Right lobe of liver (tissue), 6 donors: Measurements from ENCODE around the gene GALNT15. TPM values are rescaled to one million over a fixed set of nuclear protein-coding genes. Genes with fewer than 3 reads are reported as not detected.
A peak's percentile ranks its signal among the peaks of the same experiment; 100 is the strongest.

Experiments
- ATAC-seq, 4 donors: fragments of 200-7000 bp; cut with Tn5 transposase; one replicate each; pipeline ENCODE4 v1.9.1; 2020; ENCODE audit warnings: mild to moderate bottlenecking in 4 of 4, moderate library complexity in 4 of 4
- DNase-seq, 3 donors: peaks; one replicate each; pipeline ENCODE4 v3.0.0-alpha.2; 2020
- H3K27ac ChIP-seq, 3 donors: fragments of 200-600 bp; one replicate each; pipeline ENCODE4 v1.8.0; 2022
- H3K27me3 ChIP-seq, 2 donors: fragments of 200-600 bp; one replicate each; pipeline ENCODE4 v1.8.0; 2022
- H3K36me3 ChIP-seq, 4 donors: fragments of 200-600 bp; sonication (generic) in 1 of 4; one replicate each; pipeline versions ENCODE4 v1.5.1 to v1.8.0; 2017 to 2022; ENCODE audit warnings: control low read depth in 1 of 4
- H3K4me1 ChIP-seq, 4 donors: fragments of 200-600 bp; sonication (generic) in 1 of 4; one replicate each; pipeline versions ENCODE4 v1.5.1 to v1.8.0; 2017 to 2022; ENCODE audit warnings: control low read depth in 1 of 4
- H3K4me3 ChIP-seq, 3 donors: fragments of 200-600 bp; one replicate each; pipeline ENCODE4 v1.8.0; 2022
- H3K9me3 ChIP-seq, 4 donors: fragments of 200-600 bp; sonication (generic) in 1 of 4; one replicate each; pipeline versions ENCODE4 v1.5.1 to v1.8.0; 2017 to 2022; ENCODE audit warnings: control low read depth in 1 of 4
- CTCF ChIP-seq, 4 donors: fragments of 200-600 bp in 3 of 4; fragments of 450-650 bp in 1 of 4; IDR thresholded peaks; one replicate each; pipeline versions ENCODE4 v1.5.1 to v1.8.0; 2016 to 2022; ENCODE audit warnings: antibody characterized with exemption in 4 of 4, mild to moderate bottlenecking in 2 of 4
- POLR2A ChIP-seq: fragments of 450-650 bp; IDR thresholded peaks from one replicate; pipeline ENCODE4 v1.6.1; 2017; ENCODE audit warnings: antibody characterized with exemption, mild to moderate bottlenecking
- WGBS: methylation state at CpG from one replicate; pipeline ENCODE4 v1.1.6; 2018; ENCODE audit warnings: low coverage, low lambda C conversion rate; ENCODE audit not compliant: insufficient coverage; ENCODE audit errors: missing lambda C conversion rate; 5-methylcytosine and 5-hydroxymethylcytosine counted together
- intact Hi-C, 2 donors: fragments of 100-400 bp; cut with DNase I; formaldehyde crosslinking; loops; one replicate each; pipeline versions ENCODE4 v1.11.2 to v1.14.1; 2022
- total RNA-seq, 6 experiments: library from RNA; depleted of rRNA in 2 of 6; stranded (reverse); fragments of >200 nt in 2 of 6; fragmentation: NEBNext Ultra II Directional in 3 of 6; extraction: Animal tissue kit (Norgen Biotek cat#: 25700) in 3 of 6; gene quantifications; one replicate each; pipeline versions ENCODE4 v1.1.0 to v1.2.4, GENCODE V29; 2016 to 2023
- donor health status: DM: no; HTN: yes; CAD: no.
- donor health status: DM: no; HTN: no; CAD: no.
- donor health status: DM: no; HTN: no; CAD: no.
- donor health status: DM: no; HTN: yes; CAD: no.
- donor health status: DM: no; HTN: yes; CAD: no.

Gene GALNT15
- total RNA-seq, 6 experiments from 2014 or later, result 2.0 to 9.2 (median 4.0) TPM

DNA sequence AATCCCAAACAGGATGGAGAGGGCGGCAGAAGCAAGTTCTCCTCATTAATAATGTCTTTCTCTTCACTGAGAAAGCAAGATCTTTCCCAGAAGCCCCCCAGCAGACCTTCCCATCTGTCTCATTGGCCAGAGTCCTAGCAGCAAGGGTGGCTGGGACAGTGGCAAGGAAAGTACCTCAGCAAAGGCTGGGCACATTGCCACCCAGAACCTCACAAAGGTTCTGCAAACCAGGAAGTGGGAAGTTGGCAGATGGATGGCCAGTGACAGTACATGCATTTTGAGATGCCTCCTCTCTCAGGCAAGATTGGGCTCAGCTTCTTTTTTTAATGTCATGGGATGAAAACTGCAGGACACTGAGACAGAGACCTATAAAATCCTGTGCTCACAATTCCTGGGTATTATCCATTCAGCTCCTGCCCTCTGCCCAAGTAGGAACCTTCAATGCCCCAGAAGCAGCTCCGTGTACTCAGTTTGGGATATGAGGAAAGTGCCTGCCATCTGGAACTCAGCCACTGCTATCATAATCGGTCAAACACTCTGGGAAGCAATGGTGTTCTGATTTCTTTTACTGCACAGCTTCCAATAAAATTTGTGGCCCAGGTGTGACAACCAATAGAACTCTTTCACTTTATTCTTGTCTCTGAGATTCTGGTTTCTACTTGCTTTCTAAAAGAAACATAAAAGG is 64.7 kb downstream of the GALNT15 start:
- Histone ChIP-seq H3K27ac (peak overlapping the region in 2 of 3 donors; percentile 35 to 50), H3K4me1 (peaks cover 0 to 59% (median 0%) of the 10 kb centered on the region in 4 donors), H3K4me3 (no peak overlapping the region), H3K36me3 (no peaks in the 10 kb centered on the region), H3K9me3 (no peaks in the 10 kb centered on the region), H3K27me3 (no peaks in the 10 kb centered on the region)
- 45% methylated on average over 3 of the region's 3 CpGs for WGBS
- intact Hi-C loops, result no loop called here
- no peak for TF ChIP-seq POLR2A
- TF ChIP-seq CTCF (IDR thresholded peaks at IDR 0.05), result no peak
- peak in 3 of 4 donors; percentile 60 to 71 (median 65) for ATAC-seq
- peak in 2 of 3 donors; percentile 63 to 80 for DNase-seq

DNA sequence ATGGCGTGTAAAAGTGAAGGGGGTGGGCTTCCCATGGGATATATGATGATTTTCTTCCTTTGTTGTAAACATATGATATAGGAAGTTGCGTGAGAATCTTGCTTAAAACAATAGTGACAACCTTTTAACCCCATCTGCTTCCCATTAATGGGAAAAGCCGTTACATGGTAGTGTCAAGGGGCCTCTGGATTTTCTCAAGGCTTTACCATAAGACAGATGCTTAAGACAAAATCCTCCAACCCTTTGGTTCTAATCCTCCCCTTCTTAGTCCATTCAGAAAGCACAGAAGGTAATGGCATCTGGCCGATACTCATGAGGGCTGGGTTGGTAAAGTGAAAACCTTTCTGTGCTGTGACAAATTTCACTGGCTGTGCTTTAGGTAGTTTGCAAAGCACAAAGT is 65.3 kb downstream of the GALNT15 start:
- Histone ChIP-seq H3K4me1 (peaks cover 0 to 59% (median 0%) of the 10 kb centered on the region in 4 donors), H3K9me3 (no peaks in the 10 kb centered on the region), H3K27ac (peak overlapping the region in 2 of 3 donors; percentile 35 to 50), H3K4me3 (no peak overlapping the region), H3K27me3 (no peaks in the 10 kb centered on the region), H3K36me3 (no peaks in the 10 kb centered on the region)
- ATAC-seq, result peak in 2 of 4 donors; percentile 8 to 18
- WGBS, result 74% methylated on average over 4 of the region's 4 CpGs
- no peak for DNase-seq
- intact Hi-C loops, result loop anchor here in 1 of 2 donors (10.0 kb wide), 2 partner anchors 185 to 605 kb away; no protein-coding TSS in a partner anchor
- no peak for TF ChIP-seq CTCF (IDR thresholded peaks at IDR 0.05)
- TF ChIP-seq POLR2A, result no peak

DNA sequence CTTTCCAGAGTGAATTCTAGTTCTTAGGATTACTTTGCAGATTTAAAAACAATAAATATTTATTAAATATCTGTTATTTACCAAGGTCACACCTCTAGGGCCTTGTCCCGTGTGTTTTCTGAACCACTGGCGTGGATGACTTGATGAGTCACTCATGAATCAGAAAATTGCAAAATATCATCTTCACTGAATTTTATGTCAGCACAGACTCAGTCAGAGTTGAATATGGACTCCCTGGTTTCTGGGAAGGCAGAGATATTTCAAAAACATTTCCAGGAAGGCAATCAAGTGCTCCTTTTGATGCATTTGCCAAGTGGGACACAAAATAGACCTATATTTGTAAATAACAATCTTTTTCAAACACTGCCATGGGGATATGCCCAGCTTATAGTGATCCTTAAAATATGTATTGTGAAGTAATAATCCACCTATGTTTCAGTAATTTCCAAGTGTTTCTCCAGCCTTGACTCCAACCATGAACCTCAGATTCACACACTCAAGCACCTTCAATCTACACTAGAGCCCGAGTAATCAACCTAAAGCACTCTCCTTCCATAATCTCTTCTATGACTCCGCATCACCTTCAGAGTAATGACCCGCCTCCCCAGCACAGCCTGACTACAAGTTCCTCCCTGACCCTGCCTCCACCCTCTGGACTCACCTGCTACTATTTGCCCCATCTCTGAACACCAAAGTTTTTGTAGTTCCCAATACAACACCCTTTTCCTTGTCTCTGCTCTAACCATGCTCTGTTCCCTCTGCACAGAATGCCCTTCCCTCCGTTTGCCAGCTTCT is 65.9 kb downstream of the GALNT15 start:
- Histone ChIP-seq H3K4me1 (peaks cover 0 to 59% (median 0%) of the 10 kb centered on the region in 4 donors), H3K9me3 (no peaks in the 10 kb centered on the region), H3K4me3 (no peak overlapping the region), H3K36me3 (no peaks in the 10 kb centered on the region), H3K27ac (peak overlapping the region in 2 of 3 donors; percentile 35 to 50), H3K27me3 (no peaks in the 10 kb centered on the region)
- peak in 3 of 4 donors; percentile 42 to 75 (median 69) for ATAC-seq
- no peak for TF ChIP-seq CTCF (IDR thresholded peaks at IDR 0.05)
- no peak for TF ChIP-seq POLR2A
- intact Hi-C loops, result loop anchor here in 1 of 2 donors (10.0 kb wide), 2 partner anchors 186 to 606 kb away; no protein-coding TSS in a partner anchor
- 60% methylated on average over 6 of the region's 6 CpGs for WGBS
- no peak for DNase-seq

DNA sequence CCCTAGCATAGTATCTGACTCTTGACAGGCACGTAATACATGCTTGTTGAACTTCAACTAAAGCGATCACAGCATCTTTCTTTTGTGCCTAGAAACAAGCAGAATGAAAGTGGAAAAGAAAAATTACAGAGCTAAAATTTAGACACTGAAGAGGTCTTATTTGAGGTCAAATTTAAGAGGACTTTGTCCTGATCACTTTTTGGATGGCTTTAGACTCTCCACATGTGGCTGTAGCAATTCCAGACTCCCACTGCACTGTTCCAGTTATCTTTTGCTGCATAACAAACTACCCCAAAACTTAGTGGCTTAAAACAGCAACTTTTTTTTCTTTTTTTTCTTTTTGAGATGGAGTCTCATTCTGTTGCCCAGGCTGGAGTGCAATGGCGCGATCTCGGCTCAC is 66.7 kb downstream of the GALNT15 start:
- H3K27ac ChIP-seq, result peak overlapping the region in 2 of 3 donors; percentile 35 to 43
- intact Hi-C loops, result loop anchor here in 1 of 2 donors (10.0 kb wide), 2 partner anchors 186 to 606 kb away; no protein-coding TSS in a partner anchor
- H3K9me3 ChIP-seq, result no peaks in the 10 kb centered on the region
- peaks cover 0 to 51% (median 0%) of the 10 kb centered on the region in 4 donors for H3K4me1 ChIP-seq
- no peaks in the 10 kb centered on the region for H3K27me3 ChIP-seq
- DNase-seq, result no peak
- WGBS, result 89% methylated on average over 5 of the region's 5 CpGs
- H3K4me3 ChIP-seq, result no peak overlapping the region
- TF ChIP-seq POLR2A (no peak), CTCF (IDR thresholded peaks at IDR 0.05) (no peak)
- H3K36me3 ChIP-seq, result no peaks in the 10 kb centered on the region
- ATAC-seq, result peak in 3 of 4 donors; percentile 18 to 57 (median 52)
